GM10266 (cell line): ENCODE results near the gene AIFM1.
A peak's percentile ranks its signal among the peaks of the same experiment; 100 is the strongest.

Source experiments
- DNase-seq: peaks from one replicate; pipeline ENCODE4 v3.0.0; 2012; ENCODE audit errors: extremely low spot score
- TF ChIP-seq, protein P1 (sequence below): IDR thresholded peaks from 2 replicates; pipeline ENCODE4 v1.5.1; 2012; ENCODE audit warnings: mild to moderate bottlenecking, low read depth; ENCODE audit not compliant: control insufficient read depth, insufficient read depth; ENCODE audit errors: missing control alignments

The AIFM1 gene

DNA sequence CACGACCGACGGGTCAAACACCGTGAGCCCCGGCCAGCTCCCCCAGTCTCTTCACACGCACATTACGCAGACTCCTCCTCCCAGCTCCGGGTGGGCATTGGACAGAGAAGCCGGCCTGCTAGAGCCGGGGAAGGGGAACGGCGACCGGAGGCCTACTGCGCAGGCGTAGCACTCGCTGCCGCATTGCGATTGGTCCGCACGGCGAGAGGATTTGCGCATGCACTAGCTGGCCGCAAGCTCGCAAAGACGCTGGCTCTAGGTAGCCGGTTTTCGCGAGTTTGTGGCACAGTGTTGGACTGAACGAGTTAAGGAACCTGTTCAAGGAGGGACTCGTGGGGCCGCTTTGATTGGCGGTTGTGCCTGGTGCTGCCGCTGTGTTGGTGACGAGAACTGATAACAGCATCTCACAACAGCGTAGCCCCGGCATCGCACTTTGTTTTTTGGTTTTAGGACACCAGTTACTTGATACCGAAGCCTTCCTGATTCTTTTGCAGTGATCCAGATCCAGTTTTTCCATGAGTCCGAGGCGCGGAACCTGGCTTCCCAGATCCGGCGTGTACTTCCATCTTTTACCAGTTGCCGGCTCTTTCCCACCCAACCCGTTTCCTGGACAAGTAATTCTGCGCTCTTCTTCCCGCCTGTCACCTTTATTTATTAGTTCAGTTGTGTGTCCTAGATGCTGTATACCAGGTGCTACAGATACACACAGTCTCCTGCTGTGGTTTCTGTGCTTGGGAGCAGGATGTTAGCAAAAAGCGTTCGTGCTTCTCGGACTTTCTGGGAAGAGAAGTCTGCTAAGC is at the start of gene AIFM1:
TSS of gene AIFM1 (minus strand) at position 139 of the 800 bp plus-strand sequence. CDS start 185 bp downstream, outside the sequence.
- DNase-seq: peak; percentile 80
- TF ChIP-seq, protein P1, sequence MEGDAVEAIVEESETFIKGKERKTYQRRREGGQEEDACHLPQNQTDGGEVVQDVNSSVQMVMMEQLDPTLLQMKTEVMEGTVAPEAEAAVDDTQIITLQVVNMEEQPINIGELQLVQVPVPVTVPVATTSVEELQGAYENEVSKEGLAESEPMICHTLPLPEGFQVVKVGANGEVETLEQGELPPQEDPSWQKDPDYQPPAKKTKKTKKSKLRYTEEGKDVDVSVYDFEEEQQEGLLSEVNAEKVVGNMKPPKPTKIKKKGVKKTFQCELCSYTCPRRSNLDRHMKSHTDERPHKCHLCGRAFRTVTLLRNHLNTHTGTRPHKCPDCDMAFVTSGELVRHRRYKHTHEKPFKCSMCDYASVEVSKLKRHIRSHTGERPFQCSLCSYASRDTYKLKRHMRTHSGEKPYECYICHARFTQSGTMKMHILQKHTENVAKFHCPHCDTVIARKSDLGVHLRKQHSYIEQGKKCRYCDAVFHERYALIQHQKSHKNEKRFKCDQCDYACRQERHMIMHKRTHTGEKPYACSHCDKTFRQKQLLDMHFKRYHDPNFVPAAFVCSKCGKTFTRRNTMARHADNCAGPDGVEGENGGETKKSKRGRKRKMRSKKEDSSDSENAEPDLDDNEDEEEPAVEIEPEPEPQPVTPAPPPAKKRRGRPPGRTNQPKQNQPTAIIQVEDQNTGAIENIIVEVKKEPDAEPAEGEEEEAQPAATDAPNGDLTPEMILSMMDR: no peak

- DNase-seq: no peak
- TF ChIP-seq, protein P1: no peak
Observed at GRCh38 chrX:130213376-130213775, 47.7 kb upstream of the AIFM1 start.

- TF ChIP-seq, protein P1: no peak
- DNase-seq: no peak
Observed at GRCh38 chrX:130212371-130212770, 46.7 kb upstream of the AIFM1 start.

DNA sequence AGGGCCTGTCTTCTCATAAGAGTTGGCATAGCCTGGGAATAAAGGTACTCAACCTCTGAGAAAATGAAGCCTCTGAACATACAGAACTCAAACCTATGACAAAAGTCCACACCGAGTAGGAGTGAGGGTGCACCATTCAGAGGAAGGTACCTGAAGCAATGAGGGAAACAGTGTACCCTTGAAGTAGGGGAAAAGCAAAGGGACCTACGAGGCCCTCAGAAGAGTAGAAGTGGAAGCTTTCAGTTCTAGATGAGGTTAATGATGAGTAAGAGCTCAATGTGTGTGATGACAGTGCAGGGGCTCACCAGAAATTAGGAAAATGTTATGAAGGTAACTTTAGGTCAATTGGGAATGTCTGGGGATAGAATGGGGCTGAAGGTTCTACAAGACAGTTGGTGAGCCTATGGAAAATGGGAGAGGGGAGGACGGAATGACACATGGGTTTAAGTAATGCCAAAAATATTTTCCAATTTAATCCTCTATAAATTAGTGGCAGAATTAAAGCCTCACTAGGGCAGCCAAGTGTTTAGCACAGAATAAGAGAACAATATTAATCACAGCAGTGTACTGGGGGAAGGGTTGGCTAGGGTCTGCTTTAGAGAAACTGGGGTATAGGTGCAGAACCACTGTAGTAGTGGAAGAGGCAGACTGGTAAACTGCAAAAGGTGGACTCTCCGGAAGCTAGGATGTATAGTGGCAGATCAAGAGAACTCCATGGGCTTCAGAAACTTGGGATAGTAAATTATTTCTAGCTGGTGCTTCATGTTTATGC is 46.0 kb upstream of the AIFM1 start:
- no peak for DNase-seq
- TF ChIP-seq, protein P1: no peak

GRCh38 chrX:130204647-130205046 is 39.0 kb upstream of the AIFM1 start:
- TF ChIP-seq, protein P1: no peak
- DNase-seq: no peak

DNA sequence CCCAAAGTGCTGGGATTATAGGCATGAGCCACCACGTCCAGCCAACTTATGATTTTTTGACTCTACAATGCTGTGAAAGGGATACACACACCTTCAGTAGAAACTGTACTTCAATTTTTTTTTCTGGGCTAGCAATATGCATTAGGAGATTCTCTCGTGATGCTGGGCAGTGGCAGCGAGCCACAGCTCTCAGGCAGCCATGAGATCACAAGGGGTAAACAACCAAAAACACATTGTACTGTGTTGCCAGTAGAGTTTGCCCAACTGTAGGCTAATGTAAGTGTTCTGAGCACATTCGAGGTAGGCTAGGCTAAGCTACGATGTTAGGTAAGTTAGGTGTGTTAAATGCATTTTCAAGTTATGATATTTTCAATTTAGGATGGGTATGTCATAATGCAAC is 31.8 kb upstream of the AIFM1 start:
- DNase-seq: no peak
- TF ChIP-seq, protein P1: no peak

DNA sequence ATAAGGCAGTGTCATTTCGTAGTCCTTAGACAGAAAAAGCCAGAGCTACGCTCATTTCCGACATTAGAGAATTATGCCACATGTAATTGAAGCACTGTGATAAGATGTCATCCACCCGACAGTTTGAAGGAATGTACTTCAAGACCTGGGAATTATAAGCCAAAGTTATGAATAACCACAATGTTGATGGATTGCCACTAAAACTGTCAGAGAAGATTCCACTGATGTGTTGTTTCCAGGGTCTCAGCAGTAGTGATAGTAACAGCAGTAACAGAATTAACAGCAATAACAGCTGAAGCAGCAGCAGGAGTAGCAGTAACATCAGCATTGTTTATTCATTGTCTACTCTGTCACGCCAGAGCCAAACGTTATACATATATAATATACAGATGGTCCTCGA is 30.8 kb upstream of the AIFM1 start:
- no peak for DNase-seq
- TF ChIP-seq, protein P1: no peak
